Subcutaneous abdominal adipose tissue (tissue), 5 donors: ENCODE measurements around the gene MLXIP.
"Not testable (repeated sequence)": the region's sequence is repeated elsewhere in the genome, so short reads cannot be mapped to it uniquely, and the experiment has no call there.

ENCODE experiments used
- H3K27ac ChIP-seq: one replicate; pipeline ENCODE4 v1.7.0; 2013; ENCODE audit warnings: low read depth, mild to moderate bottlenecking, inconsistent platforms, low read length, moderate library complexity
- H3K27me3 ChIP-seq, 5 donors: one replicate each; pipeline ENCODE4 v1.7.0; 2013; ENCODE audit warnings: low read length in 5 of 5, inconsistent platforms in 1 of 5; ENCODE audit not compliant: control insufficient read depth in 5 of 5, insufficient read depth in 4 of 5
- H3K36me3 ChIP-seq, 5 donors: one replicate each; pipeline ENCODE4 v1.7.0; 2013; ENCODE audit warnings: low read length in 5 of 5; ENCODE audit not compliant: control insufficient read depth in 5 of 5, insufficient read depth in 5 of 5
- H3K4me1 ChIP-seq, 5 donors: one replicate each; pipeline ENCODE4 v1.7.0; 2013; ENCODE audit warnings: low read length in 5 of 5, mild to moderate bottlenecking in 3 of 5, moderate library complexity in 1 of 5; ENCODE audit not compliant: control insufficient read depth in 5 of 5, insufficient read depth in 5 of 5
- H3K4me3 ChIP-seq, 5 donors: one replicate each; pipeline ENCODE4 v1.7.0; 2013; ENCODE audit warnings: low read length in 5 of 5, low read depth in 1 of 5
- H3K9ac ChIP-seq, 5 donors: one replicate each; pipeline ENCODE4 v1.7.0; 2013; ENCODE audit warnings: low read length in 5 of 5, mild to moderate bottlenecking in 4 of 5, moderate library complexity in 3 of 5
- H3K9me3 ChIP-seq, 5 donors: one replicate each; pipeline ENCODE4 v1.7.0; 2013; ENCODE audit warnings: low read length in 5 of 5; ENCODE audit not compliant: control insufficient read depth in 5 of 5
- donor health status: healthy.
- donor health status: healthy.
- donor health status: healthy.
- donor health status: healthy.
- donor health status: healthy.

The MLXIP gene

GRCh38 chr12:122172262-122172939, 93.8 kb downstream of the MLXIP start:
- peaks cover 0 to 5% (median 4%) of the 10 kb centered on the region in 5 donors for H3K27me3 ChIP-seq

GRCh38 chr12:122174155-122174845, 95.7 kb downstream of the MLXIP start, which contains the start of gene IL31:
Gene IL31 (minus strand): TSS chr12:122174221. CDS start chr12:122174172, 49 bp downstream.
- H3K9ac ChIP-seq: no peak within 1 kb of the TSS
- H3K27me3 ChIP-seq: peaks cover 0 to 5% (median 4%) of the 10 kb centered on the region in 5 donors
- no peak within 1 kb of the TSS for H3K27ac ChIP-seq
- H3K36me3 ChIP-seq: no peaks in the 10 kb centered on the region
- no peaks in the 10 kb centered on the region for H3K4me1 ChIP-seq
- H3K9me3 ChIP-seq: no peaks in the 10 kb centered on the region
- no peak within 1 kb of the TSS for H3K4me3 ChIP-seq

More at GRCh38 chr12:122172262-122172939, 93.8 kb downstream of the MLXIP start:
- Histone ChIP-seq H3K27ac (no peak overlapping the region), H3K36me3 (no peaks in the 10 kb centered on the region), H3K4me1 (no peaks in the 10 kb centered on the region), H3K4me3 (no peak overlapping the region), H3K9ac (no peak overlapping the region), H3K9me3 (no peaks in the 10 kb centered on the region)

GRCh38 chr12:122176473-122176872, 97.9 kb downstream of the MLXIP start:
- H3K4me1 ChIP-seq: not testable (repeated sequence)

GRCh38 chr12:122182887-122183587, 104.5 kb downstream of the MLXIP start, which contains the start of gene LRRC43:
Gene LRRC43 (plus strand): TSS chr12:122183123. CDS start chr12:122183145, 22 bp downstream.
- Histone ChIP-seq H3K27ac (no peak within 1 kb of the TSS), H3K4me3 (peak within 1 kb of the TSS; percentile 57 to 71 (median 61)), H3K36me3 (no peaks in the 10 kb centered on the region), H3K4me1 (peaks cover 0 to 10% (median 5%) of the 10 kb centered on the region in 5 donors), H3K9ac (peak within 1 kb of the TSS in 3 of 5 donors; percentile 21 to 51 (median 48)), H3K9me3 (no peaks in the 10 kb centered on the region), H3K27me3 (no peaks in the 10 kb centered on the region)

More at GRCh38 chr12:122176473-122176872, 97.9 kb downstream of the MLXIP start:
- not testable (repeated sequence) for H3K36me3 ChIP-seq, H3K9ac ChIP-seq, H3K27ac ChIP-seq, H3K27me3 ChIP-seq, H3K4me3 ChIP-seq, H3K9me3 ChIP-seq

GRCh38 chr12:122183588-122183940, 105.0 kb downstream of the MLXIP start:
- no peaks in the 10 kb centered on the region for H3K9me3 ChIP-seq
- peak overlapping the region in 4 of 5 donors; percentile 57 to 71 (median 63) for H3K4me3 ChIP-seq
- no peaks in the 10 kb centered on the region for H3K27me3 ChIP-seq
- peaks cover 0 to 10% (median 5%) of the 10 kb centered on the region in 5 donors for H3K4me1 ChIP-seq
- H3K36me3 ChIP-seq: no peaks in the 10 kb centered on the region
- H3K27ac ChIP-seq: no peak overlapping the region
- peak overlapping the region in 1 of 5 donors; percentile 48 for H3K9ac ChIP-seq

- Histone ChIP-seq H3K27me3 (peaks cover 0 to 3% (median 0%) of the 10 kb centered on the region in 5 donors), H3K36me3 (no peaks in the 10 kb centered on the region), H3K4me1 (peaks cover 0 to 10% (median 5%) of the 10 kb centered on the region in 5 donors), H3K4me3 (no peak overlapping the region), H3K9ac (no peak overlapping the region), H3K27ac (no peak overlapping the region), H3K9me3 (no peaks in the 10 kb centered on the region)
These were observed 106.0 kb downstream of the MLXIP start for GRCh38 chr12:122184517-122184916.

GRCh38 chr12:122185079-122185478, 106.5 kb downstream of the MLXIP start:
- H3K36me3 ChIP-seq: no peaks in the 10 kb centered on the region
- H3K27me3 ChIP-seq: peaks cover 0 to 5% (median 5%) of the 10 kb centered on the region in 5 donors
- H3K27ac ChIP-seq: no peak overlapping the region
- no peaks in the 10 kb centered on the region for H3K9me3 ChIP-seq
- H3K4me3 ChIP-seq: no peak overlapping the region
- H3K9ac ChIP-seq: no peak overlapping the region
- peaks cover 0 to 10% (median 5%) of the 10 kb centered on the region in 5 donors for H3K4me1 ChIP-seq

- Histone ChIP-seq H3K27me3 (peaks cover 0 to 9% (median 5%) of the 10 kb centered on the region in 5 donors), H3K27ac (no peak overlapping the region), H3K9me3 (no peaks in the 10 kb centered on the region), H3K4me1 (peaks cover 0 to 10% (median 5%) of the 10 kb centered on the region in 5 donors), H3K9ac (no peak overlapping the region), H3K36me3 (no peaks in the 10 kb centered on the region), H3K4me3 (no peak overlapping the region)
These were observed 107.0 kb downstream of the MLXIP start for GRCh38 chr12:122185494-122186082.

- no peaks in the 10 kb centered on the region for H3K9me3 ChIP-seq
- H3K4me1 ChIP-seq: peaks cover 0 to 10% (median 5%) of the 10 kb centered on the region in 5 donors
- H3K27me3 ChIP-seq: peaks cover 0 to 11% (median 5%) of the 10 kb centered on the region in 5 donors
- no peak overlapping the region for H3K9ac ChIP-seq
- no peaks in the 10 kb centered on the region for H3K36me3 ChIP-seq
- H3K27ac ChIP-seq: no peak overlapping the region
- H3K4me3 ChIP-seq: no peak overlapping the region
These were observed 108.9 kb downstream of the MLXIP start for GRCh38 chr12:122187466-122187865.
